Measurements from ENCODE around the gene LRRN2.
"Not testable (repeated sequence)": the region's sequence is repeated elsewhere in the genome, so short reads cannot be mapped to it uniquely, and the experiment has no call there.

The LRRN2 gene

GRCh38 chr1:204658295-204658694 is 27.2 kb downstream of the LRRN2 start:
- no peak for DNase-seq

- peak; percentile 87 for DNase-seq
Measured at GRCh38 chr1:204653590-204654340, 31.8 kb downstream of the LRRN2 start.

GRCh38 chr1:204652497-204652896 is 33.0 kb downstream of the LRRN2 start:
- DNase-seq, result peak; percentile 38

GRCh38 chr1:204651843-204652421 is 33.6 kb downstream of the LRRN2 start:
- DNase-seq, result peak; percentile 68

GRCh38 chr1:204650911-204651570 is 34.5 kb downstream of the LRRN2 start:
- DNase-seq, result peak; percentile 92

GRCh38 chr1:204649721-204650521 is 35.6 kb downstream of the LRRN2 start:
- DNase-seq, result no peak

- DNase-seq, result no peak
Measured at GRCh38 chr1:204648576-204648975, 37.0 kb downstream of the LRRN2 start.

GRCh38 chr1:204647805-204648153 is 37.8 kb downstream of the LRRN2 start:
- DNase-seq, result no peak

GRCh38 chr1:204647114-204647804 is 38.3 kb downstream of the LRRN2 start:
- DNase-seq, result peak; percentile 76

- peak; percentile 98 for DNase-seq
Measured at GRCh38 chr1:204645666-204646065, 39.9 kb downstream of the LRRN2 start.

GRCh38 chr1:204645251-204645650 is 40.3 kb downstream of the LRRN2 start:
- no peak for DNase-seq

GRCh38 chr1:204643503-204643902 is 42.0 kb downstream of the LRRN2 start:
- DNase-seq, result no peak

GRCh38 chr1:204641936-204642335 is 43.6 kb downstream of the LRRN2 start:
- no peak for DNase-seq

GRCh38 chr1:204641455-204641854 is 44.1 kb downstream of the LRRN2 start:
- no peak for DNase-seq

GRCh38 chr1:204640578-204640977 is 45.0 kb downstream of the LRRN2 start:
- DNase-seq, result peak; percentile 71

- no peak for DNase-seq
Measured at GRCh38 chr1:204634260-204634910, 51.2 kb downstream of the LRRN2 start.

- no peak for DNase-seq
Measured at GRCh38 chr1:204633665-204634064, 51.9 kb downstream of the LRRN2 start.

GRCh38 chr1:204630132-204630905 is 55.2 kb downstream of the LRRN2 start:
- DNase-seq, result no peak

GRCh38 chr1:204629459-204629858 is 56.1 kb downstream of the LRRN2 start:
- not testable (repeated sequence) for DNase-seq

GRCh38 chr1:204628868-204629267 is 56.7 kb downstream of the LRRN2 start:
- no peak for DNase-seq

GRCh38 chr1:204627436-204627835 is 58.1 kb downstream of the LRRN2 start:
- no peak for DNase-seq
